Hepatocyte (in vitro differentiated cells): Measurements from ENCODE around the gene PTPN12. TPM values are rescaled to one million over a fixed set of nuclear protein-coding genes. Genes with fewer than 3 reads are reported as not detected.

Experiments
- DNase-seq: peaks from one replicate; pipeline ENCODE4 v3.0.0-alpha.2; 2016; ENCODE audit warnings: low spot score
- H2AFZ ChIP-seq: fragments of 200-600 bp; sonication (generic); 2 replicates; pipeline ENCODE4 v1.6.0; 2016; ENCODE audit warnings: antibody characterized with exemption, mild to moderate bottlenecking
- H3K27ac ChIP-seq: fragments of 200-600 bp; sonication (generic); 2 replicates; pipeline ENCODE4 v1.5.1; 2016; ENCODE audit warnings: mild to moderate bottlenecking
- H3K27me3 ChIP-seq: fragments of 200-600 bp; sonication (generic); 2 replicates; pipeline ENCODE4 v1.6.1; 2016
- H3K36me3 ChIP-seq: fragments of 200-600 bp; sonication (generic); replicated peaks from 2 replicates; pipeline ENCODE4 v1.5.1; 2016; ENCODE audit warnings: low read depth; ENCODE audit not compliant: insufficient read depth
- H3K4me1 ChIP-seq: fragments of 200-600 bp; sonication (generic); 2 replicates; pipeline ENCODE4 v1.5.1; 2016; ENCODE audit warnings: mild to moderate bottlenecking, moderate library complexity; ENCODE audit not compliant: insufficient read depth
- H3K4me2 ChIP-seq: fragments of 200-600 bp; sonication (generic); 2 replicates; pipeline ENCODE4 v1.6.0; 2016
- H3K4me3 ChIP-seq: fragments of 200-600 bp; sonication (generic); 2 replicates; pipeline ENCODE4 v1.5.1; 2016; ENCODE audit warnings: mild to moderate bottlenecking
- H3K79me2 ChIP-seq: fragments of 200-600 bp; sonication (generic); 2 replicates; pipeline ENCODE4 v1.6.0; 2017; ENCODE audit warnings: mild to moderate bottlenecking
- H3K9me2 ChIP-seq: fragments of 200-600 bp; sonication (generic); replicated peaks from 2 replicates; pipeline ENCODE4 v1.6.0; 2017; ENCODE audit warnings: mild to moderate bottlenecking; ENCODE audit not compliant: insufficient read depth
- H3K9me3 ChIP-seq: fragments of 200-600 bp; sonication (generic); 2 replicates; pipeline ENCODE4 v1.5.1; 2016; ENCODE audit warnings: low read depth, mild to moderate bottlenecking
- H4K20me1 ChIP-seq: fragments of 200-600 bp; sonication (generic); 2 replicates; pipeline ENCODE4 v1.6.0; 2016; ENCODE audit warnings: mild to moderate bottlenecking; ENCODE audit not compliant: insufficient read depth, poor library complexity, severe bottlenecking
- EZH2 ChIP-seq: fragments of 200-600 bp; sonication (generic); IDR thresholded peaks from 2 replicates; pipeline ENCODE4 v1.6.1; 2016; ENCODE audit warnings: antibody characterized with exemption, mild to moderate bottlenecking, borderline replicate concordance
- EZH2phosphoT487 ChIP-seq: fragments of 200-600 bp; sonication (generic); IDR thresholded peaks from one replicate; pipeline ENCODE4 v1.6.1; 2018; ENCODE audit warnings: antibody characterized with exemption, mild to moderate bottlenecking, low read depth, moderate library complexity; ENCODE audit not compliant: unreplicated experiment, severe bottlenecking
- WGBS: methylation state at CpG from one replicate; pipeline ENCODE4 v1.1.6; 2016; ENCODE audit warnings: low lambda C conversion rate; ENCODE audit errors: missing lambda C conversion rate; 5-methylcytosine and 5-hydroxymethylcytosine counted together
- polyA plus RNA-seq: library from polyadenylated mRNA; unstranded; fragments of >200 nt; fragmentation: Nextera tagmentation; extraction: Ambion mirVana; gene quantifications from 2 replicates; pipeline ENCODE4 v1.2.1, GENCODE V29; 2016
- total RNA-seq: library from RNA; depleted of rRNA; stranded (reverse); fragments of >200 nt; gene quantifications from 2 replicates; pipeline ENCODE4 v1.2.3, GENCODE V29; 2014
- TF ChIP-seq, protein P1 (sequence below): fragments of 200-600 bp; sonication (generic); IDR thresholded peaks from 2 replicates; pipeline ENCODE4 v1.5.1; 2016; ENCODE audit warnings: antibody characterized with exemption, mild to moderate bottlenecking; ENCODE audit not compliant: poor library complexity

PTPN12 gene
- total RNA-seq (50.5 and 55.1 TPM in 2 replicates), polyA plus RNA-seq (16.4 and 24.2 TPM in 2 replicates)

DNA sequence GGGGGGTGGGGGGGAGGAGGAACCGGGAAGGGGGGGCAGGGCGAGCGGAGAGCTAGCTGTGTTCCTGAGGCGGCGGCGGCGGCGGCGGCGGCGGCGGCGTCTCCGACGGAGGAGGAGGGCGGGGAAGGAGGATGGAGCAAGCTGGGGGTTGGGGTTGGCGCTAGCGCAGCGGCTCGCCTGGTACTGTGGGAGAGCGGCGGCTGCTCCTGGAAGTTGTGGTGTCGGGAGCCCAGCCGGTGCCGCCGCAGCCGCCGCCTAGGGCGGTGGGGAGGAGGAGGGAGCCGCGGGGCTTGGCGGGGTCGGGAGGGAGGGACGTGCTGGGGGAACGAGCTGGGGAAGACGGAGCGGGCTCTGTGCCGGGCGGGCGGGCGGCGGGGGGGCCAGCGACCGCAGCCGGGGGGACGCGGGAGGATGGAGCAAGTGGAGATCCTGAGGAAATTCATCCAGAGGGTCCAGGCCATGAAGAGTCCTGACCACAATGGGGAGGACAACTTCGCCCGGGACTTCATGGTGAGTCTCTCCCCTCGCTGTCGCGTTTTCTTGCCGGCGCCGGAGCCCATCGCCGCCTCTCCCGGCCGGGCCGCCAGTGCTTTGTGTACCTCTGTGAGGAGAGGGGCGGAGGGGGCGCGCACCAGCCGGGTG lies at the start of gene PTPN12:
Gene PTPN12, plus strand, starts transcription at position 160 of the 642 bp plus-strand sequence. Its CDS starts 252 bp downstream, at position 412.
- DNase-seq, result no peak
- 0% methylated on average over 18 of the region's 64 CpGs for WGBS

DNA sequence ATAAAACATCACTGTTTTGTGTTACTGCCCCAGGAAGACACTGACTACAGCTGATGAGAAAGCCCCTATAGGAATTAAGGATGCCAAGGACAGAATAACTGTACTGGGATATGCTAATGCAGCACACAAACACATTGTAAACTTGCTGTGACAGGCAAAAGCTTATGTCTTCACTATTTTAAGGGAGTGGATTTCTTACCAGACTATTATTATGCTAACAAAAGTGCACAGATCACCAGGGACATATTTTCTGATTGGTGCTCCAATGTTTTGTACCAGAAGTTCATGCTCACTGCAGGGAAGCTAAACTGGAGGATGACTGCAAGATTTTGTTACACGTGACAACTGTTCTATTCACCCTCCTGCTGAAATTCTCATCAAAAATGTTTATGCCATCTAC lies 48.1 kb upstream of the PTPN12 start:
- 75% methylated on average over 1 of the region's 1 CpG for WGBS
- no peak overlapping the region for H2AFZ ChIP-seq
- H4K20me1 ChIP-seq, result no peaks in the 10 kb centered on the region
- H3K36me3 ChIP-seq, result no peaks in the 10 kb centered on the region
- no peak overlapping the region for H3K4me2 ChIP-seq
- no peaks in the 10 kb centered on the region for H3K27me3 ChIP-seq
- TF ChIP-seq EZH2phosphoT487 (no peak), EZH2 (no peak)
- TF ChIP-seq, protein P1, sequence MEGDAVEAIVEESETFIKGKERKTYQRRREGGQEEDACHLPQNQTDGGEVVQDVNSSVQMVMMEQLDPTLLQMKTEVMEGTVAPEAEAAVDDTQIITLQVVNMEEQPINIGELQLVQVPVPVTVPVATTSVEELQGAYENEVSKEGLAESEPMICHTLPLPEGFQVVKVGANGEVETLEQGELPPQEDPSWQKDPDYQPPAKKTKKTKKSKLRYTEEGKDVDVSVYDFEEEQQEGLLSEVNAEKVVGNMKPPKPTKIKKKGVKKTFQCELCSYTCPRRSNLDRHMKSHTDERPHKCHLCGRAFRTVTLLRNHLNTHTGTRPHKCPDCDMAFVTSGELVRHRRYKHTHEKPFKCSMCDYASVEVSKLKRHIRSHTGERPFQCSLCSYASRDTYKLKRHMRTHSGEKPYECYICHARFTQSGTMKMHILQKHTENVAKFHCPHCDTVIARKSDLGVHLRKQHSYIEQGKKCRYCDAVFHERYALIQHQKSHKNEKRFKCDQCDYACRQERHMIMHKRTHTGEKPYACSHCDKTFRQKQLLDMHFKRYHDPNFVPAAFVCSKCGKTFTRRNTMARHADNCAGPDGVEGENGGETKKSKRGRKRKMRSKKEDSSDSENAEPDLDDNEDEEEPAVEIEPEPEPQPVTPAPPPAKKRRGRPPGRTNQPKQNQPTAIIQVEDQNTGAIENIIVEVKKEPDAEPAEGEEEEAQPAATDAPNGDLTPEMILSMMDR, result no peak
- H3K27ac ChIP-seq, result no peak overlapping the region
- no peaks in the 10 kb centered on the region for H3K4me1 ChIP-seq
- no peak overlapping the region for H3K4me3 ChIP-seq
- no peaks in the 10 kb centered on the region for H3K9me3 ChIP-seq
- H3K79me2 ChIP-seq, result no peaks in the 10 kb centered on the region
- no peak for DNase-seq
- no peaks in the 10 kb centered on the region for H3K9me2 ChIP-seq

More for the DNA sequence above, at the start of gene PTPN12:
- peak within 1 kb of the TSS; percentile 99 for H3K27ac ChIP-seq
- H4K20me1 ChIP-seq, result peaks cover 34% of the 10 kb centered on the region
- H3K36me3 ChIP-seq, result no peaks in the 10 kb centered on the region
- TF ChIP-seq EZH2 (no peak), EZH2phosphoT487 (no peak)
- TF ChIP-seq, protein P1, result no peak
- H3K4me3 ChIP-seq, result peak within 1 kb of the TSS; percentile 98
- no peaks in the 10 kb centered on the region for H3K27me3 ChIP-seq
- H2AFZ ChIP-seq, result peak within 1 kb of the TSS; percentile 88
- peak within 1 kb of the TSS; percentile 88 for H3K4me2 ChIP-seq
- H3K4me1 ChIP-seq, result peaks cover 26% of the 10 kb centered on the region
- H3K9me3 ChIP-seq, result no peaks in the 10 kb centered on the region
- H3K79me2 ChIP-seq, result peaks cover 54% of the 10 kb centered on the region
- H3K9me2 ChIP-seq, result no peaks in the 10 kb centered on the region

DNA sequence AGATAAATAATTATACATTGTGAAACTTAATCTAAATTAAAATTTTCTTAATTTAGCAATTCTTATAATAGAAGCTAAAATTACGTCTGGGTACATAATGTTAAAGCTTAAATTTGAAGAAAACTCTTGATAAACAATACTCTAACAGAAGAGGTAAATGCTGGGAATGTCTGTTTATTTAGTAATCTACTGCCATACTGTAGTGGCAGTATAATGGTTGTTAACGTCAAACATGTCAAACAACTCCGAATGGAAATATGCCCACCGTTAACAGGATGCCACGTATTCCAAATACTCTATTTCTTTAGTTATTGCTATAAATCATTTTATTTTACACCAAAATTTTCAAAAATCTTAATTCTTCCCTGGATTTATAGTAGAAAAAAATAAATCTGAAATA lies 40.0 kb upstream of the PTPN12 start:
- no peak for DNase-seq
- H4K20me1 ChIP-seq, result no peaks in the 10 kb centered on the region
- no peaks in the 10 kb centered on the region for H3K27me3 ChIP-seq
- no peak for TF ChIP-seq EZH2phosphoT487
- TF ChIP-seq, protein P1, result no peak
- TF ChIP-seq EZH2, result no peak
- no peaks in the 10 kb centered on the region for H3K79me2 ChIP-seq
- no peak overlapping the region for H2AFZ ChIP-seq
- H3K9me2 ChIP-seq, result no peaks in the 10 kb centered on the region
- no peaks in the 10 kb centered on the region for H3K36me3 ChIP-seq
- no peak overlapping the region for H3K27ac ChIP-seq
- H3K4me2 ChIP-seq, result no peak overlapping the region
- no peak overlapping the region for H3K4me3 ChIP-seq
- H3K4me1 ChIP-seq, result no peaks in the 10 kb centered on the region
- H3K9me3 ChIP-seq, result no peaks in the 10 kb centered on the region
- WGBS, result 75% methylated on average over 5 of the region's 5 CpGs
